Endothelial cell of umbilical vein (primary cell): ENCODE data around the gene IGSF10. TPM values are rescaled to one million over a fixed set of nuclear protein-coding genes. Genes with fewer than 3 reads are reported as not detected.

Experiments used
- BruUV-seq: library from RNA; stranded (reverse); fragments of 400-500 nt; replicated peaks from 2 replicates; lab custom pipeline; 2021; lab: Mats Ljungman, UMichigan
- CTCF ChIA-PET: fragments of 300-600, 350-600 bp; sonication (Branson Sonifier 250); formaldehyde crosslinking; loops from one replicate; lab custom pipeline; 2021; ENCODE audit warnings: antibody characterized with exemption, inconsistent platforms; lab: Charles Lee
- POLR2A ChIA-PET: fragments of 300-600, 350-600 bp; sonication (Branson Sonifier 250); formaldehyde crosslinking; loops from one replicate; lab custom pipeline; 2021; ENCODE audit warnings: antibody characterized with exemption, inconsistent platforms; lab: Charles Lee
- DNase-seq: peaks from one replicate; pipeline ENCODE4 v3.0.0-alpha.2; 2011; ENCODE audit warnings: low read depth, low spot score
- FAIRE-seq: peaks from 2 replicates; lab custom pipeline; 2011; peaks lifted over from hg19 to GRCh38; lab: Jason Lieb, UNC
- H2AFZ ChIP-seq: 2 replicates; pipeline ENCODE4 v1.6.0; 2012; ENCODE audit warnings: low read depth, low read length, control low read depth, inconsistent platforms
- H3K27ac ChIP-seq: 2 replicates; pipeline ENCODE4 v1.5.1; 2011; ENCODE audit warnings: low read depth, mild to moderate bottlenecking, control low read depth, low read length, moderate library complexity; ENCODE audit not compliant: insufficient read depth
- H3K27me3 ChIP-seq, 2 experiments: 2 replicates each; pipeline versions ENCODE4 v1.6.0 to v1.6.1; 2011; ENCODE audit warnings: low read length in 2 of 2, mixed read lengths in 1 of 2; ENCODE audit not compliant: control insufficient read depth in 2 of 2, insufficient read depth in 2 of 2
- H3K36me3 ChIP-seq, 2 experiments: 2 replicates in 1 of 2; 3 replicates in 1 of 2; pipeline ENCODE4 v1.5.1; 2011; ENCODE audit warnings: low read length in 2 of 2, mild to moderate bottlenecking in 1 of 2, moderate library complexity in 1 of 2; ENCODE audit not compliant: control insufficient read depth in 2 of 2, insufficient read depth in 2 of 2; ENCODE audit errors: extremely low read depth in 1 of 2
- H3K4me1 ChIP-seq: 3 replicates; pipeline ENCODE4 v1.5.1; 2011; ENCODE audit warnings: mild to moderate bottlenecking, low read length; ENCODE audit not compliant: control insufficient read depth, insufficient read depth; ENCODE audit errors: extremely low read depth
- H3K4me2 ChIP-seq: 2 replicates; pipeline ENCODE4 v1.6.1; 2011; ENCODE audit warnings: low read length, control low read depth, mixed read lengths; ENCODE audit not compliant: insufficient read depth
- H3K4me3 ChIP-seq, 3 experiments: fragments of 200-600 bp in 1 of 3; sonication (generic), shearing (Covaris generic) in 1 of 3; replicated peaks in 1 of 3; 2 replicates each; pipeline ENCODE4 v1.5.1; 2011 to 2016; ENCODE audit warnings: control low read depth in 3 of 3, low read length in 3 of 3, mild to moderate bottlenecking in 2 of 3, inconsistent platforms in 1 of 3, low read depth in 1 of 3, moderate library complexity in 1 of 3; ENCODE audit not compliant: insufficient read depth in 1 of 3
- H3K79me2 ChIP-seq: 2 replicates; pipeline ENCODE4 v1.6.0; 2012; ENCODE audit warnings: low read length, inconsistent platforms; ENCODE audit not compliant: control insufficient read depth, insufficient read depth
- H3K9ac ChIP-seq: replicated peaks from 2 replicates; pipeline ENCODE3; 2011; ENCODE audit warnings: low read length, control low read depth; ENCODE audit not compliant: insufficient read depth; ENCODE audit errors: extremely low read depth
- H3K9me1 ChIP-seq: replicated peaks from 3 replicates; pipeline ENCODE4 v1.6.0; 2011; ENCODE audit warnings: mild to moderate bottlenecking, low read length; ENCODE audit not compliant: control insufficient read depth, insufficient read depth; ENCODE audit errors: extremely low read depth
- H3K9me3 ChIP-seq: replicated peaks from 2 replicates; pipeline ENCODE4 v1.5.1; 2012; ENCODE audit warnings: low read length, inconsistent platforms; ENCODE audit not compliant: control insufficient read depth, insufficient read depth
- H4K20me1 ChIP-seq: replicated peaks from 2 replicates; pipeline ENCODE3; 2011; ENCODE audit warnings: mild to moderate bottlenecking, low read length; ENCODE audit not compliant: control insufficient read depth, insufficient read depth; ENCODE audit errors: extremely low read depth
- CTCF ChIP-seq, 2 donors: IDR thresholded peaks; 1 replicate in 1 of 2; 2 replicates in 1 of 2; pipeline ENCODE4 v1.5.1; 2011; ENCODE audit warnings: low read length in 2 of 2, mild to moderate bottlenecking in 2 of 2, moderate library complexity in 2 of 2, control low read depth in 1 of 2, inconsistent platforms in 1 of 2, low read depth in 1 of 2; ENCODE audit not compliant: insufficient read depth in 1 of 2; ENCODE audit errors: extremely low read depth in 1 of 2
- EZH2 ChIP-seq: IDR thresholded peaks from 2 replicates; pipeline ENCODE4 v1.6.1; 2012; ENCODE audit warnings: borderline replicate concordance, low read depth, mild to moderate bottlenecking, moderate library complexity, low read length, inconsistent platforms; ENCODE audit not compliant: severe bottlenecking
- FOS ChIP-seq: IDR thresholded peaks from 2 replicates; pipeline ENCODE4 v1.6.1; 2011; ENCODE audit warnings: mild to moderate bottlenecking, low read length, moderate library complexity, borderline replicate concordance; ENCODE audit not compliant: insufficient read depth
- GATA2 ChIP-seq: IDR thresholded peaks from 2 replicates; pipeline ENCODE4 v1.7.0; 2011; ENCODE audit warnings: low read depth, mild to moderate bottlenecking, moderate library complexity, mixed read lengths, low read length; ENCODE audit not compliant: insufficient read length, insufficient read depth
- JUN ChIP-seq: IDR thresholded peaks from 2 replicates; pipeline ENCODE4 v1.6.1; 2011; ENCODE audit warnings: borderline replicate concordance, low read depth; ENCODE audit not compliant: insufficient read length, insufficient read depth
- MAX ChIP-seq: IDR thresholded peaks from 2 replicates; pipeline ENCODE4 v1.6.1; 2011; ENCODE audit not compliant: insufficient read depth, insufficient read length
- MYC ChIP-seq: IDR thresholded peaks from one replicate; pipeline ENCODE4 v1.6.1; 2011; ENCODE audit warnings: mild to moderate bottlenecking, low read depth, low read length
- POLR2A ChIP-seq: IDR thresholded peaks from 2 replicates; pipeline ENCODE4 v1.6.1; 2012; ENCODE audit warnings: low read depth, mild to moderate bottlenecking, control low read depth, low read length
- POLR2AphosphoS5 ChIP-seq: IDR thresholded peaks from 2 replicates; pipeline ENCODE4 v1.6.1; 2012; ENCODE audit warnings: low read depth, mild to moderate bottlenecking, control low read depth, low read length, moderate library complexity; ENCODE audit not compliant: insufficient read depth
- dilution Hi-C: fragments of 300-500 bp; cut with MboI; formaldehyde crosslinking; loops from one replicate; pipeline ENCODE4 v1.15.0; 2019; ENCODE audit warnings: low sequenced_read_pairs; ENCODE audit not compliant: extremely low pct_ligation_motif_present
- intact Hi-C: fragments of 100-400 bp; cut with micrococcal nuclease; formaldehyde crosslinking; loops from one replicate; pipeline ENCODE4 v1.10.0; 2022
- polyA plus RNA-seq, 4 experiments: library from polyadenylated mRNA; depleted of rRNA in 3 of 4; stranded (reverse) in 3 of 4; unstranded in 1 of 4; fragments of >200 nt; gene quantifications; 2 replicates each; pipeline versions ENCODE4 v1.2.1 to v1.2.3, GENCODE V29; 2011 to 2012; ENCODE audit warnings: missing spikeins in 1 of 4
- total RNA-seq: library from RNA; stranded (reverse); gene quantifications from 2 replicates; pipeline ENCODE4 v1.2.3, GENCODE V29; 2021

Gene IGSF10
- total and polyA plus RNA-seq, 2 donors (not counting 3 experiments of a cell fraction or from before 2014, with no cell fraction given): 0.01 TPM; not detected in 1

- no peaks in the 10 kb centered on the region for H3K36me3 ChIP-seq
- no peak for TF ChIP-seq FOS
- no peak for TF ChIP-seq EZH2
- TF ChIP-seq POLR2A: no peak
- TF ChIP-seq CTCF (IDR thresholded peaks at IDR 0.05; ENCODE audit: extremely low read depth in 1 of 2, insufficient read depth in 1 of 2, low read depth in 1 of 2, low read length in 2 of 2): no peak
- no peak for TF ChIP-seq POLR2AphosphoS5
- TF ChIP-seq GATA2: no peak
- TF ChIP-seq MYC: no peak
- TF ChIP-seq MAX: no peak
- TF ChIP-seq JUN: no peak
- DNase-seq (no peak), FAIRE-seq (no peak)
- no peaks in the 10 kb centered on the region for H3K9me1 ChIP-seq
- H3K27me3 ChIP-seq: no peaks in the 10 kb centered on the region
- H3K9ac ChIP-seq: no peak overlapping the region
- no peak overlapping the region for H2AFZ ChIP-seq
- H3K9me3 ChIP-seq: no peaks in the 10 kb centered on the region
- BruUV-seq: no TSS peak
- no peaks in the 10 kb centered on the region for H4K20me1 ChIP-seq
- intact Hi-C loops: no loop called here
- ChIA-PET CTCF (interaction anchor here (1.9 kb wide), 1 partner anchor 21 kb away, joined by 4 read pairs; no protein-coding TSS in a partner anchor), POLR2A (no interaction called here)
- no peak overlapping the region for H3K4me2 ChIP-seq
- H3K4me1 ChIP-seq: no peaks in the 10 kb centered on the region
- dilution Hi-C loops: no loop called here
- no peak overlapping the region for H3K27ac ChIP-seq
- no peaks in the 10 kb centered on the region for H3K79me2 ChIP-seq
- H3K4me3 ChIP-seq: no peak overlapping the region
Observed at GRCh38 chr3:151501171-151501922, 40.5 kb upstream of the IGSF10 start.
